ENCODE measurements around the gene CREB3L1. TPM values are rescaled to one million over a fixed set of nuclear protein-coding genes. Genes with fewer than 3 reads are reported as not detected.
A peak's percentile ranks its signal among the peaks of the same experiment; 100 is the strongest.

Gene CREB3L1
- total RNA-seq, 1 experiment from 2014 or later: not detected

GRCh38 chr11:46238078-46238966 lies 39.1 kb upstream of the CREB3L1 start:
- TF ChIP-seq CTCF (IDR thresholded peaks at IDR 0.05; ENCODE audit: unreplicated experiment): no peak
- H3K36me3 Mint-ChIP-seq (ENCODE audit: insufficient read depth, unreplicated experiment): peaks cover 10% of the 10 kb centered on the region
- TSS peak; percentile 23 for BruUV-seq (replicated peaks)
- no peak overlapping the region for H3K27ac Mint-ChIP-seq (ENCODE audit: low read depth, unreplicated experiment)
- ChIA-PET CTCF (interaction anchor here (0.6 to 11.4 kb wide), 32 partner anchors 9 to 685 kb away, joined by 3 to 374 read pairs (median 4); partner anchors contain the start of gene PHF21A), POLR2A (interaction anchor here (0.6 to 4.0 kb wide), 20 partner anchors 10 to 463 kb away, joined by 3 to 33 read pairs (median 4); partner anchors contain the start of genes PEX16, PHF21A and ZNF408)
- peaks cover 39% of the 10 kb centered on the region for H3K4me1 Mint-ChIP-seq (ENCODE audit: insufficient read depth, unreplicated experiment)
- no peak for DNase-seq (ENCODE audit: unreplicated experiment)
- no peaks in the 10 kb centered on the region for H3K9me3 Mint-ChIP-seq (ENCODE audit: unreplicated experiment)
- H3K4me3 Mint-ChIP-seq (ENCODE audit: unreplicated experiment): peak overlapping the region; percentile 81
- no peaks in the 10 kb centered on the region for H3K27me3 Mint-ChIP-seq (ENCODE audit: insufficient read depth, unreplicated experiment)
- intact Hi-C loops (cut with micrococcal nuclease): loop anchor here (1.0 kb wide), 1 partner anchor 273 kb away; no protein-coding TSS in a partner anchor

- intact Hi-C loops (cut with micrococcal nuclease): loop anchor here (1.0 kb wide), 3 partner anchors 69 to 274 kb away; partner anchors contain the start of gene PHF21A
- H3K27me3 Mint-ChIP-seq (ENCODE audit: insufficient read depth, unreplicated experiment): no peaks in the 10 kb centered on the region
- peak overlapping the region; percentile 22 for H3K27ac Mint-ChIP-seq (ENCODE audit: low read depth, unreplicated experiment)
- H3K4me3 Mint-ChIP-seq (ENCODE audit: unreplicated experiment): peak overlapping the region; percentile 81
- CTCF ChIA-PET: interaction anchor here (0.5 to 11.4 kb wide), 46 partner anchors 8 to 684 kb away, joined by 3 to 374 read pairs (median 4); partner anchors contain the start of gene PHF21A
- DNase-seq (ENCODE audit: unreplicated experiment): peak; percentile 89
- no TSS peak for BruUV-seq (replicated peaks)
- H3K36me3 Mint-ChIP-seq (ENCODE audit: insufficient read depth, unreplicated experiment): peaks cover 13% of the 10 kb centered on the region
- TF ChIP-seq CTCF (IDR thresholded peaks at IDR 0.05; ENCODE audit: unreplicated experiment): peak; percentile 98
- POLR2A ChIA-PET: interaction anchor here (0.6 to 4.0 kb wide), 23 partner anchors 9 to 1670 kb away, joined by 3 to 33 read pairs (median 4); partner anchors contain the start of genes PEX16 and PHF21A
- peaks cover 39% of the 10 kb centered on the region for H3K4me1 Mint-ChIP-seq (ENCODE audit: insufficient read depth, unreplicated experiment)
- no peaks in the 10 kb centered on the region for H3K9me3 Mint-ChIP-seq (ENCODE audit: unreplicated experiment)
Observed at GRCh38 chr11:46238967-46239800, 38.3 kb upstream of the CREB3L1 start.

- POLR2A ChIA-PET: interaction anchor here (0.6 to 4.0 kb wide), 18 partner anchors 8 to 1671 kb away, joined by 3 to 33 read pairs (median 4); partner anchors contain the start of gene PEX16
- BruUV-seq (replicated peaks): TSS peak; percentile 7
Observed at GRCh38 chr11:46239801-46240061, 37.7 kb upstream of the CREB3L1 start.

More at GRCh38 chr11:46239801-46240061, 37.7 kb upstream of the CREB3L1 start:
- H3K27me3 Mint-ChIP-seq (ENCODE audit: insufficient read depth, unreplicated experiment): no peaks in the 10 kb centered on the region
- H3K4me1 Mint-ChIP-seq (ENCODE audit: insufficient read depth, unreplicated experiment): peaks cover 39% of the 10 kb centered on the region
- H3K9me3 Mint-ChIP-seq (ENCODE audit: unreplicated experiment): no peaks in the 10 kb centered on the region
- no peak for DNase-seq (ENCODE audit: unreplicated experiment)
- intact Hi-C loops (cut with micrococcal nuclease): loop anchor here (1.0 kb wide), 2 partner anchors 69 to 118 kb away; partner anchors contain the start of gene PHF21A
- H3K27ac Mint-ChIP-seq (ENCODE audit: low read depth, unreplicated experiment): peak overlapping the region; percentile 22
- no peak for TF ChIP-seq CTCF (IDR thresholded peaks at IDR 0.05; ENCODE audit: unreplicated experiment)
- CTCF ChIA-PET: interaction anchor here (0.5 to 11.4 kb wide), 27 partner anchors 9 to 360 kb away, joined by 3 to 374 read pairs (median 4); no protein-coding TSS in a partner anchor
- H3K4me3 Mint-ChIP-seq (ENCODE audit: unreplicated experiment): peak overlapping the region; percentile 81
- H3K36me3 Mint-ChIP-seq (ENCODE audit: insufficient read depth, unreplicated experiment): peaks cover 13% of the 10 kb centered on the region

Data from MCF 10A (cell line).